Tibial artery (tissue), 4 donors: ENCODE data around the gene PSIP1.
"Not testable (repeated sequence)": the region's sequence is repeated elsewhere in the genome, so short reads cannot be mapped to it uniquely, and the experiment has no call there.

Experiments
- DNase-seq, 2 donors: peaks; one replicate each; pipeline ENCODE4 v3.0.0-alpha.2; 2019
- H3K27ac ChIP-seq, 2 donors: fragments of 200-600 bp; sonication (generic) in 1 of 2; 1 replicate in 1 of 2; 2 replicates in 1 of 2; pipeline ENCODE4 v1.5.1; 2018 to 2019; ENCODE audit warnings: mild to moderate bottlenecking in 1 of 2
- H3K27me3 ChIP-seq, 2 donors: fragments of 200-600 bp; sonication (generic) in 1 of 2; one replicate each; pipeline versions ENCODE4 v1.5.1 to v1.6.0; 2016 to 2019
- H3K36me3 ChIP-seq, 3 donors: fragments of 200-600 bp; sonication (generic) in 2 of 3; one replicate each; pipeline ENCODE4 v1.5.1; 2016 to 2019; ENCODE audit warnings: mild to moderate bottlenecking in 2 of 3
- H3K4me1 ChIP-seq, 4 donors: fragments of 200-600 bp; sonication (generic) in 2 of 4; 1 replicate in 3 of 4; 2 replicates in 1 of 4; pipeline ENCODE4 v1.5.1; 2016 to 2019
- H3K4me3 ChIP-seq, 2 donors: fragments of 200-600 bp; sonication (generic) in 1 of 2; 1 replicate in 1 of 2; 2 replicates in 1 of 2; pipeline ENCODE4 v1.5.1; 2018 to 2019; ENCODE audit warnings: mild to moderate bottlenecking in 2 of 2
- H3K9me3 ChIP-seq, 3 donors: fragments of 200-600 bp; sonication (generic) in 1 of 3; one replicate each; pipeline ENCODE4 v1.5.1; 2016 to 2019
- intact Hi-C: fragments of 100-400 bp; cut with DNase I; formaldehyde crosslinking; loops from one replicate; pipeline ENCODE4 v1.15.0; 2023; ENCODE audit warnings: low total_unique reads
- TF ChIP-seq, protein P1 (sequence below), 2 experiments: fragments of 200-600 bp in 1 of 2; fragments of 450-650 bp in 1 of 2; IDR thresholded peaks; one replicate each; pipeline ENCODE4 v1.5.1; 2017 to 2019; ENCODE audit warnings: antibody characterized with exemption in 2 of 2, mild to moderate bottlenecking in 1 of 2, moderate library complexity in 1 of 2

The PSIP1 gene

DNA sequence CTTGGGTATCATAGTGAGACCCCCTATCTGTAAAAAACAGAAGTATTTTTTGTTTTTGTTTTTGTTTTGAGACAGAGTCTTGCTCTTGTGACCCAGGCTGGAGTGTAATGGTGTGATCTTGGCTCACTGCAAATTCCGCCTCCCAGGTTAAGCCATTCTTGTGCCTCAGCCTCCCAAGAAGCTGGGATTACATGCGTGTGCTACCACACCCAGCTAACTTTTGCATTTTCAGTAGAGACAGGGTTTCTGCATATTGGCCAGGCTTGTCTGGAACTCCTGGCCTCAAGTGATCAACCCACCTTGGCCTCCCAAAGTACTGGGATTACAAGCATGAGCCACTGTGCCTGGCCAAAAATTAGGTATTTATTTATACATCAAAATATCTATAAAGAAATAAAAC, 31.9 kb upstream of the PSIP1 start:
- no peaks in the 10 kb centered on the region for H3K9me3 ChIP-seq
- H3K36me3 ChIP-seq, result no peaks in the 10 kb centered on the region
- H3K4me3 ChIP-seq, result no peak overlapping the region
- H3K4me1 ChIP-seq, result no peaks in the 10 kb centered on the region
- no peak for DNase-seq
- TF ChIP-seq, protein P1, sequence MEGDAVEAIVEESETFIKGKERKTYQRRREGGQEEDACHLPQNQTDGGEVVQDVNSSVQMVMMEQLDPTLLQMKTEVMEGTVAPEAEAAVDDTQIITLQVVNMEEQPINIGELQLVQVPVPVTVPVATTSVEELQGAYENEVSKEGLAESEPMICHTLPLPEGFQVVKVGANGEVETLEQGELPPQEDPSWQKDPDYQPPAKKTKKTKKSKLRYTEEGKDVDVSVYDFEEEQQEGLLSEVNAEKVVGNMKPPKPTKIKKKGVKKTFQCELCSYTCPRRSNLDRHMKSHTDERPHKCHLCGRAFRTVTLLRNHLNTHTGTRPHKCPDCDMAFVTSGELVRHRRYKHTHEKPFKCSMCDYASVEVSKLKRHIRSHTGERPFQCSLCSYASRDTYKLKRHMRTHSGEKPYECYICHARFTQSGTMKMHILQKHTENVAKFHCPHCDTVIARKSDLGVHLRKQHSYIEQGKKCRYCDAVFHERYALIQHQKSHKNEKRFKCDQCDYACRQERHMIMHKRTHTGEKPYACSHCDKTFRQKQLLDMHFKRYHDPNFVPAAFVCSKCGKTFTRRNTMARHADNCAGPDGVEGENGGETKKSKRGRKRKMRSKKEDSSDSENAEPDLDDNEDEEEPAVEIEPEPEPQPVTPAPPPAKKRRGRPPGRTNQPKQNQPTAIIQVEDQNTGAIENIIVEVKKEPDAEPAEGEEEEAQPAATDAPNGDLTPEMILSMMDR (IDR thresholded peaks at IDR 0.05), result no peak
- intact Hi-C loops, result no loop called here
- no peak overlapping the region for H3K27ac ChIP-seq
- peaks cover 0 to 3% of the 10 kb centered on the region in 2 donors for H3K27me3 ChIP-seq

- Histone ChIP-seq H3K9me3 (no peaks in the 10 kb centered on the region), H3K27me3 (peaks cover 0 to 3% of the 10 kb centered on the region in 2 donors), H3K4me3 (no peak overlapping the region), H3K27ac (no peak overlapping the region), H3K36me3 (no peaks in the 10 kb centered on the region), H3K4me1 (no peaks in the 10 kb centered on the region)
- TF ChIP-seq, protein P1 (IDR thresholded peaks at IDR 0.05), result no peak
- DNase-seq, result no peak
- intact Hi-C loops, result no loop called here
Observed at GRCh38 chr9:15541872-15542271, 31.1 kb upstream of the PSIP1 start.

DNA sequence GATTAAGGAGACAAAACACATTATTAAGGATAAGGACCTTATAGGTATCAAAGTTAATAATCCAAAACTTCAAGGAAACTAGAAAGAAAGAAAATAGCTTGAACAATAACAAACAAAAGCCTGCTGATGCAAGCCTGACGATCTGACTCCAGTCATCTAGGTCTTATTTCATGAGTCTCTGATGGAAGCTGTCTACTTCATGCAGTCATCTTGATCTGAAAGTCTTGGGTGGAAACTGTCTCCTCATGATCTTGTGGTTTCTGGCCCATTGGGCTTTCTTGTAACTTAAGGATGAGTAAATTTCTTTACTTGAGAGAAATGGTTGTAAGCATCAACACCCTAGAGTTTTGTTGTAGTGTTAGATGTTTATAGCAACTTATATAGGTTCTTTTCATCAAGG, 20.6 kb upstream of the PSIP1 start:
- Histone ChIP-seq H3K27ac (no peak overlapping the region), H3K36me3 (no peaks in the 10 kb centered on the region), H3K4me1 (no peaks in the 10 kb centered on the region), H3K9me3 (no peaks in the 10 kb centered on the region), H3K27me3 (no peaks in the 10 kb centered on the region), H3K4me3 (no peak overlapping the region)
- no peak for DNase-seq
- intact Hi-C loops, result no loop called here
- TF ChIP-seq, protein P1 (IDR thresholded peaks at IDR 0.05), result no peak

GRCh38 chr9:15529566-15530324, 19.0 kb upstream of the PSIP1 start:
- intact Hi-C loops, result no loop called here

GRCh38 chr9:15527035-15527434, 16.3 kb upstream of the PSIP1 start:
- intact Hi-C loops, H3K4me3 ChIP-seq, H3K27ac ChIP-seq, DNase-seq, H3K36me3 ChIP-seq, H3K27me3 ChIP-seq, H3K4me1 ChIP-seq, H3K9me3 ChIP-seq: not testable (repeated sequence)

More at GRCh38 chr9:15529566-15530324, 19.0 kb upstream of the PSIP1 start:
- Histone ChIP-seq H3K4me3 (no peak overlapping the region), H3K27me3 (no peaks in the 10 kb centered on the region), H3K4me1 (no peaks in the 10 kb centered on the region), H3K36me3 (no peaks in the 10 kb centered on the region), H3K9me3 (no peaks in the 10 kb centered on the region), H3K27ac (no peak overlapping the region)
- no peak for DNase-seq
- TF ChIP-seq, protein P1 (IDR thresholded peaks at IDR 0.05), result no peak

DNA sequence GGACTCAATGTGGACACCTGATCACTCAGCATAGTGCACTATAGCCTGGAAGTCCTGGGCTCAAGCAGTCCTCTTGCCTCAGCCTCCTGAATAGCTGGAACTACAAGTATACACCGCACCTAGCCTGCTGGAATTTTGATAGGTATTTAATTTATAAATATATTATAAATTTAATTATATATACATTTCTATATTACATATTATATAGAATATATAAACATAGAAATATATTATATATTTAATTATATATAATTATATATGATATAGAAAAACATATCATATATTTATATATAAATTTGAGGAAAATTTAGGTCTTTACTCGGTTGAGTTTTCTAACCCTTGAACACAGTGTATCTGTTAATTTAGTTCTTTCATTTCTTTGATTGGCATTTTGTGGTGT, 15.2 kb upstream of the PSIP1 start:
- Histone ChIP-seq H3K9me3 (no peaks in the 10 kb centered on the region), H3K36me3 (no peaks in the 10 kb centered on the region), H3K4me3 (no peak overlapping the region), H3K4me1 (no peaks in the 10 kb centered on the region), H3K27me3 (no peaks in the 10 kb centered on the region), H3K27ac (no peak overlapping the region)
- intact Hi-C loops, result no loop called here
- DNase-seq, result no peak
- TF ChIP-seq, protein P1 (IDR thresholded peaks at IDR 0.05), result no peak
